ENCODE data around the gene EBLN2. TPM values are rescaled to one million over a fixed set of nuclear protein-coding genes. Genes with fewer than 3 reads are reported as not detected.

The EBLN2 gene
- total RNA-seq, 4 donors from 2014 or later, result 8.5 to 12.7 (median 9.8) TPM

- no peak for DNase-seq
- Histone ChIP-seq H3K4me3 (replicated peaks in 1 of 3) (no peak overlapping the region), H3K27ac (no peak overlapping the region), H3K4me1 (no peaks in the 10 kb centered on the region), H3K36me3 (no peaks in the 10 kb centered on the region), H3K9me3 (no peaks in the 10 kb centered on the region), H3K27me3 (no peaks in the 10 kb centered on the region)
- no peak for TF ChIP-seq CTCF (IDR thresholded peaks at IDR 0.05)
- no peak for TF ChIP-seq POLR2A (IDR thresholded peaks at IDR 0.05)
- intact Hi-C loops (cut with DNase I), result no loop called here
- 53 to 65% methylated on average over 4 of the region's 4 CpGs for WGBS, 2 donors
Observed at GRCh38 chr3:73073091-73073707, 11.7 kb downstream of the EBLN2 start.

GRCh38 chr3:73074781-73075180 lies 13.3 kb downstream of the EBLN2 start:
- H3K27ac ChIP-seq, result no peak overlapping the region
- no peaks in the 10 kb centered on the region for H3K9me3 ChIP-seq
- no peaks in the 10 kb centered on the region for H3K4me1 ChIP-seq
- H3K36me3 ChIP-seq, result no peaks in the 10 kb centered on the region
- no peaks in the 10 kb centered on the region for H3K27me3 ChIP-seq
- DNase-seq, result no peak
- TF ChIP-seq POLR2A (IDR thresholded peaks at IDR 0.05) (no peak), CTCF (IDR thresholded peaks at IDR 0.05) (no peak)
- intact Hi-C loops (cut with DNase I), result no loop called here
- 85 to 93% methylated on average over 8 of the region's 8 CpGs for WGBS, 2 donors
- no peak overlapping the region for H3K4me3 ChIP-seq (replicated peaks in 1 of 3)

GRCh38 chr3:73080216-73080966 lies 18.9 kb downstream of the EBLN2 start:
- no peak overlapping the region for H3K27ac ChIP-seq
- H3K4me3 ChIP-seq (replicated peaks in 1 of 3), result no peak overlapping the region
- no peaks in the 10 kb centered on the region for H3K9me3 ChIP-seq
- DNase-seq, result no peak
- H3K4me1 ChIP-seq, result no peaks in the 10 kb centered on the region
- intact Hi-C loops (cut with DNase I), result loop anchor here (10.0 kb wide), 1 partner anchor 226 kb away; no protein-coding TSS in a partner anchor
- no peaks in the 10 kb centered on the region for H3K27me3 ChIP-seq
- no peak for TF ChIP-seq POLR2A (IDR thresholded peaks at IDR 0.05)
- TF ChIP-seq CTCF (IDR thresholded peaks at IDR 0.05), result no peak
- no peaks in the 10 kb centered on the region for H3K36me3 ChIP-seq
- 80 to 81% methylated on average over 17 of the region's 17 CpGs for WGBS, 2 donors

GRCh38 chr3:73081140-73081539 lies 19.7 kb downstream of the EBLN2 start:
- TF ChIP-seq CTCF (IDR thresholded peaks at IDR 0.05) (no peak), POLR2A (IDR thresholded peaks at IDR 0.05) (no peak)
- no peak overlapping the region for H3K4me3 ChIP-seq (replicated peaks in 1 of 3)
- DNase-seq, result no peak
- H3K27me3 ChIP-seq, result no peaks in the 10 kb centered on the region
- H3K36me3 ChIP-seq, result no peaks in the 10 kb centered on the region
- WGBS, 2 donors, result 92 to 94% methylated on average over 8 of the region's 8 CpGs
- intact Hi-C loops (cut with DNase I), result loop anchor here (10.0 kb wide), 1 partner anchor 226 kb away; no protein-coding TSS in a partner anchor
- no peak overlapping the region for H3K27ac ChIP-seq
- H3K4me1 ChIP-seq, result no peaks in the 10 kb centered on the region
- no peaks in the 10 kb centered on the region for H3K9me3 ChIP-seq

- Histone ChIP-seq H3K9me3 (no peaks in the 10 kb centered on the region), H3K27me3 (no peaks in the 10 kb centered on the region), H3K4me1 (no peaks in the 10 kb centered on the region), H3K4me3 (replicated peaks in 1 of 3) (no peak overlapping the region), H3K36me3 (no peaks in the 10 kb centered on the region), H3K27ac (no peak overlapping the region)
- no peak for TF ChIP-seq CTCF (IDR thresholded peaks at IDR 0.05)
- TF ChIP-seq POLR2A (IDR thresholded peaks at IDR 0.05), result no peak
- WGBS, 2 donors, result 96 to 97% methylated on average over 2 of the region's 2 CpGs
- intact Hi-C loops (cut with DNase I), result loop anchor here (10.0 kb wide), 1 partner anchor 229 kb away; no protein-coding TSS in a partner anchor
- DNase-seq, result no peak
Observed at GRCh38 chr3:73084170-73084569, 22.7 kb downstream of the EBLN2 start.

Measured in thyroid gland (tissue), 4 donors.